Epithelial cell of umbilical artery (primary cell): ENCODE measurements around the gene ZCCHC8. TPM values are rescaled to one million over a fixed set of nuclear protein-coding genes. Genes with fewer than 3 reads are reported as not detected.

Experiments
- total RNA-seq: library from RNA; depleted of rRNA; stranded (reverse); fragments of >200 nt; gene quantifications from 2 replicates; pipeline ENCODE4 v1.2.3, GENCODE V29; 2014

Gene ZCCHC8
- total RNA-seq: 15.9 and 16.1 TPM in 2 replicates

GRCh38 chr12:122500685-122501488, at the start of gene ZCCHC8:
TSS of gene ZCCHC8 (minus strand) at chr12:122500932. CDS start at chr12:122500840, 92 bp downstream.

DNA sequence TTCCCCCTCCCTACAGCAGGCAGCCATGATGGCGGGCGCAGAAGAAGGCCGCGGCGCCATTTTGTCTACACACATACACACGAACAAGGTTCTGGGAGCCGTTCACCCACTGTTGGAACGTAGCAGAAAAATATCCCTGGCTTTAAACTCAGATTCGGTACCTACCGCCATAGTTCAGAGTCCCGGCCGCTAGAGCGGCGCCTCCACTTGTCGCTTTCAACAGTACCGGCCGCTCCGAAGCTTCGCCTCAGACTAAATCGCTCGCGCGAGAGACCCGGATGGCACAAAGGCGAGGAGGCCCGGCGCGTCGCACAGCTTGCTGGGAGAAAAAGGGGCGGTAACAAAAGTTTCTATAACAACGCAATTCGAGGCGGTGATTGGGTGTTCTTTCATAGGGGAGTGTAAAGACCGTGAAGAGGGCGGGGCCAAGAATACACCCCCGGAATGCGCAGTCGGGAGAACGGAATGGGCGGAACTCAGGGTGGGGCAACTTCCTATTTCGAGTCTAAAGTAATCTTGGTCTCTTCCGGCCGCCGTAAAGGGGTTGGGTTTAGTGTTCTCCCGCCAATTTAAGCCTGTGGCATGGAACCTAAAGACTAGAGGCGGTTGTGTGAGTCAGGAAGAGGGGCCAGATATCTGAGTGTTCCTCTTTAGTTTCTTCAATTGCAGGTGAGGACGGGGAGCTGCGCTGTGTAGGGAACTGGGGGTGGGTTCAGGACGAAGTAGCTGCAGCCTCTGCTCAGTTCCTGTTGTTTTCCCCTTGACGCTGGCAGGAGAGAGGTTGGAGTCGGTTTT, 26.1 kb upstream of the ZCCHC8 start, which contains the start of the genes KNTC1 and RSRC2:
Gene KNTC1, plus strand, starts transcription at position 567 of the 795 bp plus-strand sequence. CDS start 2,815 bp downstream, outside the sequence.
Gene RSRC2, minus strand, starts transcription at position 254 of the 795 bp plus-strand sequence. Its CDS starts 83 bp downstream, at position 171.

DNA sequence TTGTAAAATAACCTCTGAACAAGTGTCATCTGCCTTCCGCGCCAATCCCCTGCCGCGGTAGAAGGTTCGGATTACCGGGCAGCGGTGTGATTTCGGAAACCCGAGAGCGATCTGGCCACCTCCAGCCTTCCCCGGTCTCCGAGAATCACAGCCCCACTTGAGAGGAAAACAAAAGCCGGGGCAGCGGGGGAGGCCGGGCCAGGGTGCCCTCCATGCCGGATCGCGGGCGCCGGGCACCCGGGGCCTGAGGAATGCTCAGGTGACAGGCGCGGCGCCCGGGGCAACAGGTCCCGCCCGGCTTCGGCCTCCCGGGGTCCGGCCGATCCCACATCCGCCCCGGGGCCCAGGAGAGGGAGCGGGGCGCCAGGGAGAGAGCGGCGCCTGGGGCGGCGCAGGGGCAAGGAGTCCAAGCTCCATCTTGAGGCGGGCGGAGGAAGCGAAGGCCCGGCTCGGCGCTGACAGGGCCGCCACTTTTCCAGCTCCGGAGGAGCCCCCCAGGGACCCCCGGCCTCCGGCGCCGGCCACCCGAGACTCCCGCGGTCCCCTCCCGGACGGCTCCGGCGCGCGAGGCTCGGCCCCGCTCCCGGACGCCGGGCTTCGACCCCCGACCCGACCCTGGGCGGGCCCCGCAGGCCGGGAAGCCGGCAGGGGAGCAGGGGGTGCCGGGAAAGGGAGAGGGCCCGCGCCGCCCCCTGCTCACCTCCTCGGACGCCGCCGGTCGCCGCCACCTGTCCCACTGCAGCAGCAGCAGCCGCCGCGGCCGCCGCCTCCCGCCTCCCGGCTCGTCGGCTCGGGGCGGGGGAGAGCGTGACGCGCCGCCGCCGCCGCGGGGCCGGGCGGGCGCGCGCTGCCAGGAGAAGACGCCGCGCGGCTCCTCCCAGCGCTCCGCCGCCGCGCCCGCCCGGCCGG, 78.7 kb downstream of the ZCCHC8 start, which contains the start of gene CLIP1:
Gene CLIP1, minus strand, starts transcription at position 849 of the 909 bp plus-strand sequence. CDS start 42,217 bp downstream, outside the sequence.

Other genes starting within 250 kb of the ZCCHC8 start
- 16.2 and 24.8 TPM in 2 replicates for gene VPS33A, start 234.4 kb downstream of the ZCCHC8 start, total RNA-seq
- gene CLIP1, start 78.3 kb downstream of the ZCCHC8 start, total RNA-seq: 37.4 and 41.2 TPM in 2 replicates
- 30.2 and 56.1 TPM in 2 replicates for gene RSRC2, start 26.0 kb upstream of the ZCCHC8 start, total RNA-seq
- 28.9 and 37.4 TPM in 2 replicates for gene KNTC1, start 26.3 kb upstream of the ZCCHC8 start, total RNA-seq
- gene HCAR2, start 202.4 kb upstream of the ZCCHC8 start, total RNA-seq: not detected in 2 replicates
- not detected in 2 replicates for gene HCAR3, start 215.9 kb upstream of the ZCCHC8 start, total RNA-seq
- not detected in 2 replicates for gene HCAR1, start 229.9 kb upstream of the ZCCHC8 start, total RNA-seq